A549 treated with dexamethasone at 1 μM for 4 hours (cell line): ENCODE data around the gene PES1. TPM values are rescaled to one million over a fixed set of nuclear protein-coding genes. Genes with fewer than 3 reads are reported as not detected.

Experiments
- total RNA-seq: library from RNA; stranded (reverse); fragments of 200-300 nt; extraction: Qiagen RNA extraction; gene quantifications from 5 replicates; pipeline ENCODE4 v1.2.3, GENCODE V29; 2022

The PES1 gene
- total RNA-seq: 107 to 121 TPM (median 111 TPM) in 5 replicates

DNA sequence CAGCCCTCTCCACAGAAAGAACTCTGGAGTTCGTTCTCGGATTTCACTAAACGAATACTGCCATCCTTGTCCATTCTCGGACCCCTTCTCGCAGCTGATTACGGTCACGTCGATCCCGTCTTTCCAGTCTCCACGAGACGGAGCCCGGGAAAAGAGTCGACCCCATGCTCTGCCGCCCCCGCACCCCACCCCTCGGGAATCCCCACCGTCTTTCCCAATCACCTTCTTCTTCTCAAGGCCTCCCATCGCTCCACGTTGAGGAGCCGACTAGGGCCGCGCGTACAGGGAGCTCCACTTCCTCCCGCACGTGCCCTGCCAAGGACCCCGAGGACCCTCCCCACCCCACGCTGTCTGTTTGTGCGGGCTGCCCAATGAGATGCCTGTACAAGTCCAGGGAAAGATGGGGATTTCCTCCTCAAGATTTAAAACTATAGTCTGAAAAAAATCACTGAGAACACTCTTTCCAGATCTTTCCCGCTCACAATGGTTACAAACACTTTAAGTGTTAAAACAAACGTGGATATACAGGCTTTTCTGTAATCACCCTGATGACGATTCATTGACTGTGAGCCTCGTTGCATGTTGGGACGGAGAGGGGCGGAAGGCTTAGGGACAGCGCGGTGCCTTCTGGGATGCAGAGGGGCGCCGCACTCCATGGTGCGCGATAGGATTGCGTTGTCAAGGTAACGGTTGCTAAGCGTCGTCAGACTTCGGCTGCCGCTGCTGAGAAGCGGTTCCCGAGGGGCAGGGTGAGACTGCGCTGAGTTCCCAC is at the start of gene PES1:
Gene PES1, minus strand, starts transcription at position 323 of the 772 bp plus-strand sequence. Its CDS starts 77 bp downstream, at position 246.

DNA sequence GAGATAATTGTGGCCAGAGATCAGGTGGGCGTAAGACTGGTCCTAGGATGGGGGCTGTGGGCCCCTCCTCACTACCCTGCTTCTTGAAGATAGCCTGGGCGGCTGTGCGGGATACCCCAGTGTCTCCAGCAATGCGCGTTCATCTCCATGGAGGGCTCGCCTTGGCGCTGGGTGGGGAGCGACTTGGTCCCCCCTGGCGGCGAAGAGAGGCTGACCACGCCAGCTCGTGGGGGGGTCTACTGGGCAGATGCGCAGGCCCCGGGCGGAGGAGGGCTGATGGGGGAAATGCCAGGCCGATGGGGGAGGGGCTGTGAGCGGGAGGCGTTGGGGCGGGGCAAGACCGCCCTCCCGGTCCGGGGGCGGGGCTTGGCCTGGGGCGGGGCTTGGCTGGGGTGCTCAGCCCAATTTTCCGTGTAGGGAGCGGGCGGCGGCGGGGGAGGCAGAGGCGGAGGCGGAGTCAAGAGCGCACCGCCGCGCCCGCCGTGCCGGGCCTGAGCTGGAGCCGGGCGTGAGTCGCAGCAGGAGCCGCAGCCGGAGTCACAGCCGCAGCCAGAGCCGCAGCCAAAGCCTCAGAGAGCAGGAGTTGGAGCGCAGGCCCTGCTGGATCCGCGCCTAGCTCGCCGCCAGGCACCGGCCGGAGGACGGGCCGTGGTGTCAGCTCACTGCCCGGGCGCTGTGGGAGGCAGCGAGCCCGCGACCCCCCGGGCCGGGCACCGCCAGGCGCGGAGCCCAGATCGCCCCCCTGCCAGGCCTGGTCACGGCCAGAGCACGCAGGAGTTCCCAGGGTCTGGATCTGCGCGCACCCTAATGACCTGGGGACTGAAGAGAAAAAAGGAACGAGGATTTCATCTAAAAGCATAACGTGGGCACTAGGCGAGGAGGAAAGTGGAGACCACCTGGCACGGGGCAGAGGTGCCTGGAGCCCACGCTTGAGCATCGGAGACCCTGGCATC is 43.8 kb upstream of the PES1 start, which contains the start of gene SLC35E4:
Gene SLC35E4, plus strand, starts transcription at position 509 of the 953 bp plus-strand sequence. CDS start 670 bp downstream, outside the sequence.

DNA sequence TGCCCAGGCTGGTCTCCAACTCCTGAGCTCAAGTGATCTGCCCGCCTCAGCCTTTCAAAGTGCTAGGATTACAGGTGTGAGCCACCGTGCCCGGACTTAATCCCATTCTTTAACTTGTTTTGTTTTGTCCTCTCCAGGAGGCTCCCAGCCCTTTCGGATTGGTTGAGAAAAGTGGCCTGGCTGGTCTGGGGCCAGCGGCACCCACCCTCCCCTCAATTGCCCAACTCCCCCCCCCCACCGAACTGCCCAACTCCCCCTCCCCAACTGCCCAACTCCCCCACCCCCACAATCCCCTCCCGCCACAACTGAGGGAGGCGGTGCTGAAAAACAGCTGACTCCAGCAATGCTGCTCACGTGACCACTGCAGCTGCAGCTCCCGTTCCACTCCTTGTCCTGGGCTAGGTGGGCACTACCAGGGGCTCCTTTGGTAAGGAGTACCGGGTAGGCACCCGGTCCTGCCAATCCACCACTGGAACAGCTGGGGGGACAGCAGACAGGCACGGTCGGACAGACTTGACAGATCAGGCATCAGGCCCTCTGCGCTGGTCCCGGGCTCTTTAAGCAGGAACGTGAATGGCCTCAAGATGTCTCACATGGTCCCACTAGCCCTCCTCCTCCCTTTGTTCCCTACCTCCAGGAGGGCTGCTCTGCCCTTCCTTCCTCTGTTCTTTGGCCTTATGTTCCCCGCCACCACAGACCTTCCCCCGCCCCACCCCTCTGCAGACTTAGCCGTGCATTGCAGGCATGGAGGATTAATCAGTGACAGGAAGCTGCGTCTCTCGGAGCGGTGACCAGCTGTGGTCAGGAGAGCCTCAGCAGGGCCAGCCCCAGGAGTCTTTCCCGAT is 15.0 kb upstream of the PES1 start, which contains the start of gene TCN2:
Gene TCN2, plus strand, starts transcription at position 720 of the 845 bp plus-strand sequence. CDS start 158 bp downstream, outside the sequence.

DNA sequence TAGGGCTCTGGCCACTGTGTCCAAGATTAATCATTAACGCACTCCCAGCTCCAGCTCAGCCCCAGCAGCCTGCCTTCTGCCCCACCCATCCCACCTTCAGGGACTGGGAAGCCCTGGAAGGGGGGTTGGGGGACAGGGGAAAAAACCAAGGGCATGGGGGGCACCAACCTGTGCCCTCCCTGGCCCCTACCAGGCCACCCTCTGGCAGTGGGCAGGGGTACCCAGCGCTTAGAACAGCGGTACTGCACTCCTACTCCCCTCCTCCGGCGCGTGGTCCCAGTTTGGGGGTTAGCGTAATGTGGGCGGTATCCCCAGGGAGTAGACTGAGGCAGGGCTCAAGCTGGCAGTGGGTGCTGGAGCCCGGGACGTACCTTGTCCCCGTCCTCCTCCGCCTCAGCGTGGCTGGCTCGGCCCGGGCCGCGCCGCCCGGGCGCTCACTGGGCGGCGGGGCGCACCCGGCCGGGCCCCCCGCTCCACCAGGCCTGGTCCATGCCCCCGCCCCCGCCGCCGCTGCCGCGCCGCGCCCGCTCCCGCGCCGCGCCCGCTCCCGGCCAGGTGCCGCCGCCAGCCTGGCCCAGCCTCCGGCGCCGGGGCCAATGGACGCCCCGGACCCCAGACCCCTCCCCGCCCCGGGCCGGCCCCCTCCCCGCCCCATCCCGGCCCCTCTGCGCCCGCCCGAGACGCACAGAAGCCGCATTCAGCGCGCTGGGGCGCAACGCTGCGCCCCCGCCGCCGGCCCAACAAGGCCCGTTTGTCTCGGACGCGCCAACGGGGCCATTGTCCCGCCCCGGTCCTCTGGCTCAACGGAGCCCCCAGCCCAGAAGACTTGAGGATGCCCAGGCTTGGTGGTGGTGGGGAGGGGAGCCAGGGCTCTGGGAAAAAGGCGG is 17.4 kb downstream of the PES1 start, which contains the start of gene GAL3ST1:
Gene GAL3ST1, minus strand, starts transcription at position 571 of the 887 bp plus-strand sequence. CDS start 17,273 bp downstream, outside the sequence.

DNA sequence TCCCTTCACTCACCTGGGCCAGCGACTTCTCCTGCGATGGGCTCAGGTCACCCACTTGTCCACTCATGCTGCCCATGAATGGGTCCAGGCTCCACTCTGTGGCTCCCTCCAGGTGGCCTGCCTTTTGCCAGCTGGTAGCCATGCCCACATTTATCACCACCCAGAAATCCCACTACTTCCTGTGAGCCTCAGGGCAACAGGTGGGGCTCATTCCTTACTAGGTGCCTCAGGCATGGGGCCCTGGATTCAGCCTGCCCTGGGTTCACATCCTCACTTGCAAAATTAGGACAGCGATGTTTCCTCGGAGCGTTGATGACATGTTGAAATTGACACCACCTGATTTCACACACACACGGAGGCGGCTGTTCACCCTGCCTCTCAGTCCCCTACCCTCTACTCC is 45.1 kb downstream of the PES1 start, which contains the start of gene SEC14L6:
Gene SEC14L6, minus strand, starts transcription at position 126 of the 400 bp plus-strand sequence. Its CDS starts 59 bp downstream, at position 67.

Other genes with a start within 250 kb of the PES1 start
- 34.0 to 87.7 TPM (median 73.4 TPM) in 5 replicates for gene SF3A1, start 235.0 kb downstream of the PES1 start, total RNA-seq
- 1.3 to 3.2 TPM (median 2.6 TPM) in 5 replicates for gene CCDC157, start 234.9 kb downstream of the PES1 start, total RNA-seq
- gene RNF215, start 204.5 kb downstream of the PES1 start, total RNA-seq: 14.1 to 23.5 TPM (median 19.4 TPM) in 5 replicates
- gene SEC14L2, start 194.9 kb downstream of the PES1 start, total RNA-seq: 71.4 to 112 TPM (median 96.7 TPM) in 5 replicates
- 59.8 to 67.8 TPM (median 63.6 TPM) in 5 replicates for gene MTFP1, start 166.1 kb downstream of the PES1 start, total RNA-seq
- not detected in 5 replicates for gene SEC14L3, start 119.9 kb downstream of the PES1 start, total RNA-seq
- 3.7 to 6.7 TPM (median 5.5 TPM) in 5 replicates for gene SEC14L4, start 86.2 kb downstream of the PES1 start, total RNA-seq
- not detected in 5 replicates for gene SEC14L6, start 45.2 kb downstream of the PES1 start, total RNA-seq
- 7.0 to 11.8 TPM (median 11.1 TPM) in 5 replicates for gene GAL3ST1, start 17.2 kb downstream of the PES1 start, total RNA-seq
- gene TCN2, start 15.3 kb upstream of the PES1 start, total RNA-seq: 4.6 to 5.6 TPM (median 5.0 TPM) in 5 replicates
- gene SLC35E4, start 43.9 kb upstream of the PES1 start, total RNA-seq: 4.7 to 6.7 TPM (median 5.8 TPM) in 5 replicates
- 4.1 to 6.8 TPM (median 5.2 TPM) in 5 replicates for gene DUSP18, start 76.0 kb upstream of the PES1 start, total RNA-seq
- gene OSBP2, start 103.0 kb upstream of the PES1 start, total RNA-seq: 8.2 to 11.8 TPM (median 11.1 TPM) in 5 replicates